ENCODE results near the gene PARP1. TPM values are rescaled to one million over a fixed set of nuclear protein-coding genes. Genes with fewer than 3 reads are reported as not detected.

The PARP1 gene
- total RNA-seq, 1 experiment from 2014 or later: 127 TPM

- Histone ChIP-seq H3K27ac (ENCODE audit: low read length) (no peak overlapping the region), H3K36me3 (ENCODE audit: control insufficient read depth, insufficient read depth, low read length) (no peaks in the 10 kb centered on the region), H3K9me3 (ENCODE audit: control insufficient read depth, insufficient read depth, low read depth, low read length) (no peaks in the 10 kb centered on the region), H3K27me3 (ENCODE audit: control insufficient read depth, insufficient read depth, low read length) (no peaks in the 10 kb centered on the region), H3K4me1 (ENCODE audit: control insufficient read depth, insufficient read depth, low read length) (no peaks in the 10 kb centered on the region; the same call in 1 of the 2 replicates), H3K4me3 (ENCODE audit: low read depth in 2 of 2, low read length in 2 of 2) (no peak overlapping the region)
- POLR2A ChIA-PET: no interaction called here
- no peak for TF ChIP-seq SIN3A (IDR thresholded peaks at IDR 0.05; ENCODE audit: borderline replicate concordance, insufficient read depth, low read depth, low read length)
- TF ChIP-seq TCF7L2 (IDR thresholded peaks at IDR 0.05; ENCODE audit: low read depth, low read length): no peak
- no peak for TF ChIP-seq CTCF (IDR thresholded peaks at IDR 0.05)
- TF ChIP-seq POLR2AphosphoS5 (IDR thresholded peaks at IDR 0.05; ENCODE audit: low read depth, low read length): no peak
- TF ChIP-seq REST (IDR thresholded peaks at IDR 0.05; ENCODE audit: insufficient read depth in 1 of 2, low read depth in 2 of 2, low read length in 1 of 2): no peak
- DNase-seq (ENCODE audit: low read depth, low spot score) (no peak), ATAC-seq (no peak)
- BruUV-seq (replicated peaks): no TSS peak
- intact Hi-C loops (cut with micrococcal nuclease; ENCODE audit: unreplicated experiment) (loop anchor here (10.0 kb wide), 1 partner anchor 211 kb away; no protein-coding TSS in a partner anchor), in situ Hi-C loops (cut with HindIII; ENCODE audit: low pct_unique_long_range_greater_than_20kb, low sequenced_read_pairs) (no loop called here)
- CTCF ChIA-PET: no interaction called here
Measured at GRCh38 chr1:226335661-226336060, 72.2 kb downstream of the PARP1 start.

- intact Hi-C loops (cut with micrococcal nuclease; ENCODE audit: unreplicated experiment) (loop anchor here (10.0 kb wide), 1 partner anchor 208 kb away; no protein-coding TSS in a partner anchor), in situ Hi-C loops (cut with HindIII; ENCODE audit: low pct_unique_long_range_greater_than_20kb, low sequenced_read_pairs) (no loop called here)
- TF ChIP-seq REST (IDR thresholded peaks at IDR 0.05; ENCODE audit: insufficient read depth in 1 of 2, low read depth in 2 of 2, low read length in 1 of 2) (no peak), CTCF (IDR thresholded peaks at IDR 0.05) (no peak), TCF7L2 (IDR thresholded peaks at IDR 0.05; ENCODE audit: low read depth, low read length) (no peak)
- Histone ChIP-seq H3K9me3 (ENCODE audit: control insufficient read depth, insufficient read depth, low read depth, low read length) (no peaks in the 10 kb centered on the region), H3K36me3 (ENCODE audit: control insufficient read depth, insufficient read depth, low read length) (no peaks in the 10 kb centered on the region), H3K27me3 (ENCODE audit: control insufficient read depth, insufficient read depth, low read length) (no peaks in the 10 kb centered on the region), H3K27ac (ENCODE audit: low read length) (no peak overlapping the region), H3K4me3 (ENCODE audit: low read depth in 2 of 2, low read length in 2 of 2) (peak overlapping the region; percentile 16 to 38; a peak in 2 of 4 replicates), H3K4me1 (ENCODE audit: control insufficient read depth, insufficient read depth, low read length) (no peaks in the 10 kb centered on the region; the same call in 1 of the 2 replicates)
- ChIA-PET CTCF (interaction anchor here (0.6 to 1.5 kb wide), 4 partner anchors 24 to 207 kb away, joined by 3 to 10 read pairs (median 6); partner anchors contain the start of gene LIN9), POLR2A (interaction anchor here (0.6 kb wide), 2 partner anchors 7 to 17 kb away, joined by 3 read pairs; no protein-coding TSS in a partner anchor)
- DNase-seq (ENCODE audit: low read depth, low spot score): no peak
- no TSS peak for BruUV-seq (replicated peaks)
- ATAC-seq: no peak; the same call in 1 of the 2 replicates
Measured at GRCh38 chr1:226332947-226333346, 74.9 kb downstream of the PARP1 start.
